GOT3 (cell line): ENCODE measurements around the gene TTI1.
"Not testable (repeated sequence)": the region's sequence is repeated elsewhere in the genome, so short reads cannot be mapped to it uniquely, and the experiment has no call there.

ENCODE experiments used
- DNase-seq: peaks from one replicate; lab custom pipeline; 2025; ENCODE audit warnings: mixed read lengths; lab: John Stamatoyannopoulos, UW

Gene TTI1

GRCh38 chr20:38009416-38009815 is 23.8 kb downstream of the TTI1 start:
- DNase-seq, result not testable (repeated sequence)

- no peak for DNase-seq
These were observed 24.9 kb downstream of the TTI1 start for GRCh38 chr20:38008233-38008944.

- DNase-seq, result no peak
These were observed 25.7 kb downstream of the TTI1 start for GRCh38 chr20:38007526-38007925.

GRCh38 chr20:38005903-38006302 is 27.4 kb downstream of the TTI1 start:
- DNase-seq, result no peak

- no peak for DNase-seq
These were observed 28.8 kb downstream of the TTI1 start for GRCh38 chr20:38004416-38004815.

- no peak for DNase-seq
These were observed 30.8 kb downstream of the TTI1 start for GRCh38 chr20:38002422-38002821.

- DNase-seq, result no peak
These were observed 31.3 kb downstream of the TTI1 start for GRCh38 chr20:38001981-38002380.

- DNase-seq, result no peak
These were observed 31.9 kb downstream of the TTI1 start for GRCh38 chr20:38001173-38001875.

GRCh38 chr20:38000293-38000692 is 33.0 kb downstream of the TTI1 start:
- no peak for DNase-seq

GRCh38 chr20:37999526-38000263 is 33.6 kb downstream of the TTI1 start:
- no peak for DNase-seq

- DNase-seq, result no peak
These were observed 35.7 kb downstream of the TTI1 start for GRCh38 chr20:37997516-37997915.

- DNase-seq, result no peak
These were observed 37.2 kb downstream of the TTI1 start for GRCh38 chr20:37995856-37996605.

- no peak for DNase-seq
These were observed 38.7 kb downstream of the TTI1 start for GRCh38 chr20:37994512-37994911.

GRCh38 chr20:37992802-37993409 is 40.4 kb downstream of the TTI1 start:
- DNase-seq, result no peak

GRCh38 chr20:37991908-37992307 is 41.3 kb downstream of the TTI1 start:
- no peak for DNase-seq

GRCh38 chr20:37991157-37991866 is 41.9 kb downstream of the TTI1 start:
- no peak for DNase-seq

GRCh38 chr20:37990571-37991151 is 42.6 kb downstream of the TTI1 start:
- no peak for DNase-seq

- no peak for DNase-seq
These were observed 43.5 kb downstream of the TTI1 start for GRCh38 chr20:37989601-37990295.

GRCh38 chr20:37988306-37988954 is 44.8 kb downstream of the TTI1 start:
- DNase-seq, result no peak
